NB4 (cell line): Measurements from ENCODE around the gene ZNF2.
A peak's percentile ranks its signal among the peaks of the same experiment; 100 is the strongest.

Experiments used
- DNase-seq: peaks from one replicate; pipeline ENCODE4 v3.0.0; 2010; ENCODE audit warnings: low read depth
- H3K4me3 ChIP-seq: one replicate; pipeline ENCODE4 v1.5.1; 2011; ENCODE audit warnings: mild to moderate bottlenecking, low read depth, low read length, moderate library complexity
- MYC ChIP-seq: IDR thresholded peaks from 2 replicates; pipeline ENCODE4 v1.6.1; 2011; ENCODE audit warnings: low read depth, low read length
- POLR2A ChIP-seq: IDR thresholded peaks from 2 replicates; pipeline ENCODE4 v1.6.1; 2011; ENCODE audit warnings: mild to moderate bottlenecking; ENCODE audit not compliant: insufficient read length; ENCODE audit errors: extremely low read depth
- TF ChIP-seq, protein P1 (sequence below): IDR thresholded peaks from one replicate; pipeline ENCODE4 v1.5.1; 2012; ENCODE audit warnings: low read depth, low read length
- TF ChIP-seq, protein P2 (sequence below): IDR thresholded peaks from 2 replicates; pipeline ENCODE4 v1.6.1; 2011; ENCODE audit warnings: low read depth, low read length

The ZNF2 gene

DNA sequence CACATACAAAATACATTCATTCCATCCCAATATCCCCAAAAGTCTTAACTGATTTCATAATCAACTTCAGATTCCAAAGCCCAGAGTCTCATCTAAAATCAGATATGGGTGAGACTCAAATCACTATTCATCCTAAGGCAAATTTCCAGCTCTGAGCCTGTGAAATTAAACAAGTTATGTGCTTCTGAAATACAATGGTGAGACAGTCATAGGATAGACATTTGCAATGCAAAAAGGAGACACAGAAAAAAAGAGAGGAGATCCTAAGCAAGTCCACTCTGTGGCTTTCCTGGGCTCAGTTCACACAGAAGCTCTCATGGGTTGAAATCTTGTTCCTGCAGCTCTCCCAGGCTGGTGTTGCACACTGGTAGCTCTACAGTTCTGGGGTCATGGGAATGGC is 60.0 kb downstream of the ZNF2 start:
- DNase-seq, result no peak
- H3K4me3 ChIP-seq, result no peak overlapping the region
- TF ChIP-seq, protein P1, sequence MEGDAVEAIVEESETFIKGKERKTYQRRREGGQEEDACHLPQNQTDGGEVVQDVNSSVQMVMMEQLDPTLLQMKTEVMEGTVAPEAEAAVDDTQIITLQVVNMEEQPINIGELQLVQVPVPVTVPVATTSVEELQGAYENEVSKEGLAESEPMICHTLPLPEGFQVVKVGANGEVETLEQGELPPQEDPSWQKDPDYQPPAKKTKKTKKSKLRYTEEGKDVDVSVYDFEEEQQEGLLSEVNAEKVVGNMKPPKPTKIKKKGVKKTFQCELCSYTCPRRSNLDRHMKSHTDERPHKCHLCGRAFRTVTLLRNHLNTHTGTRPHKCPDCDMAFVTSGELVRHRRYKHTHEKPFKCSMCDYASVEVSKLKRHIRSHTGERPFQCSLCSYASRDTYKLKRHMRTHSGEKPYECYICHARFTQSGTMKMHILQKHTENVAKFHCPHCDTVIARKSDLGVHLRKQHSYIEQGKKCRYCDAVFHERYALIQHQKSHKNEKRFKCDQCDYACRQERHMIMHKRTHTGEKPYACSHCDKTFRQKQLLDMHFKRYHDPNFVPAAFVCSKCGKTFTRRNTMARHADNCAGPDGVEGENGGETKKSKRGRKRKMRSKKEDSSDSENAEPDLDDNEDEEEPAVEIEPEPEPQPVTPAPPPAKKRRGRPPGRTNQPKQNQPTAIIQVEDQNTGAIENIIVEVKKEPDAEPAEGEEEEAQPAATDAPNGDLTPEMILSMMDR, result no peak
- TF ChIP-seq, protein P2, sequence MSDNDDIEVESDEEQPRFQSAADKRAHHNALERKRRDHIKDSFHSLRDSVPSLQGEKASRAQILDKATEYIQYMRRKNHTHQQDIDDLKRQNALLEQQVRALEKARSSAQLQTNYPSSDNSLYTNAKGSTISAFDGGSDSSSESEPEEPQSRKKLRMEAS, result no peak
- TF ChIP-seq MYC (no peak), POLR2A (no peak)

DNA sequence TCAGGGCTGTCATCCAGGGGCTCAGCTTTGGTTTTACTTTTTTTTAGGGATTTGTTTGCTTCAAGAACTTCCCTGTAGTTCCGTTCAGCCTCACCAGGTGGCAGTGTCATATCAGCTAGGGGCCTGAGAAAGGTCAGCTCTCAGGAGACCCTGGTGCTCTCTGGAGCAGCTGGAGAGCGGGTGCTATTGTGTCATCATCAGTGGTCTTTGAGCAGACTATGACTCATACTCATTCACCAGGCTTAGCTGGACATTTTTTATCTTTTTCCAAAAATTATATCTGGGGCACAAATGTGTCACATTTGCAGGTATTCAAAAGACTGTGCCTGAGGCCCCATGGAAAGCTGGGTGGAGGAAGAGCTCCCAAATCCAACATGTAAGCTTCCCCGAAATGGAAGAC is 66.1 kb downstream of the ZNF2 start:
- H3K4me3 ChIP-seq, result no peak overlapping the region
- DNase-seq, result peak; percentile 93
- TF ChIP-seq POLR2A, result no peak
- TF ChIP-seq, protein P1, result peak; percentile 92

DNA sequence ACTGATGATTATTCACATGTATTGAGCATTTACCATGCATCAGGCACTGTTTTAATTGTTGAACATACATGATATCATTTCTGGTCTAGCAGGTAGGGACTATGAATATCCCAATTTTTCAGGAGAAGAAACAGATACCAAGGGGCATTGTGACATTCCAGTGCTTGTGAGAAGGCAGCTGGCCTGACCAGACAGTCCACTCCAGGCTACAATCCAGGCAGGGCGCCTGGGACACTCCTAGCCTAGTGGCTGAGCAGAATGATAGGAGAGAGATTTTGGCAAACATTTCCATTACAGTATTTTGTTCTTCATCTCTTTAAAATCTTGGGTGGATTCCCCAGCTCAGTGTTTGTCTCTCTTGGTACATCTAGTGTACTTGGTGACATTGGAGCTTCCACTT is 66.6 kb downstream of the ZNF2 start:
- DNase-seq, result no peak
- no peak for TF ChIP-seq POLR2A
- TF ChIP-seq, protein P2, result no peak
- TF ChIP-seq, protein P1, result no peak
- no peak for TF ChIP-seq MYC

More for the DNA sequence above, 66.6 kb downstream of the ZNF2 start:
- H3K4me3 ChIP-seq, result no peak overlapping the region
